DOHH2 (cell line): Measurements from ENCODE around the gene NIN.
A peak's percentile ranks its signal among the peaks of the same experiment; 100 is the strongest.

Source experiments
- CTCF ChIP-seq: fragments of 200-600 bp; sonication (generic); IDR thresholded peaks from one replicate; pipeline ENCODE4 v1.5.1; 2014; ENCODE audit warnings: antibody characterized with exemption, mild to moderate bottlenecking, low read depth, low read length; ENCODE audit not compliant: poor library complexity, severe bottlenecking
- EZH2phosphoT487 ChIP-seq: fragments of 200-600 bp; sonication (generic); IDR thresholded peaks from 2 replicates; pipeline ENCODE4 v1.6.1; 2017; ENCODE audit warnings: borderline replicate concordance, mild to moderate bottlenecking, antibody characterized with exemption, low read length, moderate library complexity, mixed read lengths

- TF ChIP-seq CTCF (peak; percentile 80), EZH2phosphoT487 (no peak)
Measured at GRCh38 chr14:50773632-50774541, 57.1 kb downstream of the NIN start.
